Neural cell (in vitro differentiated cells): Measurements from ENCODE around the gene MRPS31.

Experiments
- TF ChIP-seq, protein P1 (sequence below): fragments of 450-650 bp; IDR thresholded peaks from 2 replicates; pipeline ENCODE4 v1.5.1; 2014; ENCODE audit warnings: antibody characterized with exemption, mild to moderate bottlenecking, moderate library complexity; ENCODE audit not compliant: poor library complexity, severe bottlenecking
- TF ChIP-seq, protein P2 (sequence below): IDR thresholded peaks from 2 replicates; pipeline ENCODE4 v1.6.1; 2012; ENCODE audit warnings: borderline replicate concordance

DNA sequence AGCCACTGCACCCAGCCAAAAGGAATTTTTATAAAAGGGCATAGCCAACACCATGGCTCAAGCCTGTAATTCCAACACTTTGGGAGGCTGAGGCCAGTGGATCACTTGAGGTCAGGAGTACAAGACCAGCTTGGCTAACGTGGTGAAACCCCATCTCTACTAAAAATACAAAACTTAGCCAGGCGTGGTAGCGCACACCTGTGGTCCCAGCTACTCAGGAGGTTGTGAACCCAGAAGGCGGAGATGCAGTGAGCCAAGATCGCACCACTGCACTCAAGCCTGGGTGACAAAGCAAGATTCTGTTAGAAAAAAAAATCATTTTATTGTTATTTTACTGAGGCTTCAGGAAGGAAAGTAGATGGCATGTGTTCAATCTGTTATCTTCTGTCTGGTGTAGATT lies 73.3 kb downstream of the MRPS31 start:
- TF ChIP-seq, protein P1, sequence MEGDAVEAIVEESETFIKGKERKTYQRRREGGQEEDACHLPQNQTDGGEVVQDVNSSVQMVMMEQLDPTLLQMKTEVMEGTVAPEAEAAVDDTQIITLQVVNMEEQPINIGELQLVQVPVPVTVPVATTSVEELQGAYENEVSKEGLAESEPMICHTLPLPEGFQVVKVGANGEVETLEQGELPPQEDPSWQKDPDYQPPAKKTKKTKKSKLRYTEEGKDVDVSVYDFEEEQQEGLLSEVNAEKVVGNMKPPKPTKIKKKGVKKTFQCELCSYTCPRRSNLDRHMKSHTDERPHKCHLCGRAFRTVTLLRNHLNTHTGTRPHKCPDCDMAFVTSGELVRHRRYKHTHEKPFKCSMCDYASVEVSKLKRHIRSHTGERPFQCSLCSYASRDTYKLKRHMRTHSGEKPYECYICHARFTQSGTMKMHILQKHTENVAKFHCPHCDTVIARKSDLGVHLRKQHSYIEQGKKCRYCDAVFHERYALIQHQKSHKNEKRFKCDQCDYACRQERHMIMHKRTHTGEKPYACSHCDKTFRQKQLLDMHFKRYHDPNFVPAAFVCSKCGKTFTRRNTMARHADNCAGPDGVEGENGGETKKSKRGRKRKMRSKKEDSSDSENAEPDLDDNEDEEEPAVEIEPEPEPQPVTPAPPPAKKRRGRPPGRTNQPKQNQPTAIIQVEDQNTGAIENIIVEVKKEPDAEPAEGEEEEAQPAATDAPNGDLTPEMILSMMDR, result no peak
- TF ChIP-seq, protein P2, sequence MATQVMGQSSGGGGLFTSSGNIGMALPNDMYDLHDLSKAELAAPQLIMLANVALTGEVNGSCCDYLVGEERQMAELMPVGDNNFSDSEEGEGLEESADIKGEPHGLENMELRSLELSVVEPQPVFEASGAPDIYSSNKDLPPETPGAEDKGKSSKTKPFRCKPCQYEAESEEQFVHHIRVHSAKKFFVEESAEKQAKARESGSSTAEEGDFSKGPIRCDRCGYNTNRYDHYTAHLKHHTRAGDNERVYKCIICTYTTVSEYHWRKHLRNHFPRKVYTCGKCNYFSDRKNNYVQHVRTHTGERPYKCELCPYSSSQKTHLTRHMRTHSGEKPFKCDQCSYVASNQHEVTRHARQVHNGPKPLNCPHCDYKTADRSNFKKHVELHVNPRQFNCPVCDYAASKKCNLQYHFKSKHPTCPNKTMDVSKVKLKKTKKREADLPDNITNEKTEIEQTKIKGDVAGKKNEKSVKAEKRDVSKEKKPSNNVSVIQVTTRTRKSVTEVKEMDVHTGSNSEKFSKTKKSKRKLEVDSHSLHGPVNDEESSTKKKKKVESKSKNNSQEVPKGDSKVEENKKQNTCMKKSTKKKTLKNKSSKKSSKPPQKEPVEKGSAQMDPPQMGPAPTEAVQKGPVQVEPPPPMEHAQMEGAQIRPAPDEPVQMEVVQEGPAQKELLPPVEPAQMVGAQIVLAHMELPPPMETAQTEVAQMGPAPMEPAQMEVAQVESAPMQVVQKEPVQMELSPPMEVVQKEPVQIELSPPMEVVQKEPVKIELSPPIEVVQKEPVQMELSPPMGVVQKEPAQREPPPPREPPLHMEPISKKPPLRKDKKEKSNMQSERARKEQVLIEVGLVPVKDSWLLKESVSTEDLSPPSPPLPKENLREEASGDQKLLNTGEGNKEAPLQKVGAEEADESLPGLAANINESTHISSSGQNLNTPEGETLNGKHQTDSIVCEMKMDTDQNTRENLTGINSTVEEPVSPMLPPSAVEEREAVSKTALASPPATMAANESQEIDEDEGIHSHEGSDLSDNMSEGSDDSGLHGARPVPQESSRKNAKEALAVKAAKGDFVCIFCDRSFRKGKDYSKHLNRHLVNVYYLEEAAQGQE, result no peak
